Astrocyte (in vitro differentiated cells and primary cell): Measurements from ENCODE around the gene KDSR.

Experiments
- CTCF ChIP-seq: IDR thresholded peaks from 2 replicates; pipeline ENCODE4 v1.5.1; 2011; ENCODE audit warnings: low read depth, mild to moderate bottlenecking, inconsistent platforms, low read length, moderate library complexity; ENCODE audit not compliant: insufficient read depth
- EZH2 ChIP-seq: IDR thresholded peaks from 2 replicates; pipeline ENCODE4 v1.6.1; 2012; ENCODE audit warnings: mild to moderate bottlenecking, low read length, inconsistent platforms; ENCODE audit not compliant: insufficient read depth

- TF ChIP-seq CTCF (no peak), EZH2 (no peak)
Measured at GRCh38 chr18:63329431-63330145, 37.4 kb downstream of the KDSR start.
